IPS DF 4.7 (cell line): Measurements from ENCODE around the gene LBX1.
"Not testable (repeated sequence)": the region's sequence is repeated elsewhere in the genome, so short reads cannot be mapped to it uniquely, and the experiment has no call there.

ENCODE experiments used
- DNase-seq: peaks from one replicate; pipeline ENCODE4 v3.0.0-alpha.2; 2013; ENCODE audit warnings: low spot score; ENCODE audit errors: extremely low read depth

LBX1 gene

DNA sequence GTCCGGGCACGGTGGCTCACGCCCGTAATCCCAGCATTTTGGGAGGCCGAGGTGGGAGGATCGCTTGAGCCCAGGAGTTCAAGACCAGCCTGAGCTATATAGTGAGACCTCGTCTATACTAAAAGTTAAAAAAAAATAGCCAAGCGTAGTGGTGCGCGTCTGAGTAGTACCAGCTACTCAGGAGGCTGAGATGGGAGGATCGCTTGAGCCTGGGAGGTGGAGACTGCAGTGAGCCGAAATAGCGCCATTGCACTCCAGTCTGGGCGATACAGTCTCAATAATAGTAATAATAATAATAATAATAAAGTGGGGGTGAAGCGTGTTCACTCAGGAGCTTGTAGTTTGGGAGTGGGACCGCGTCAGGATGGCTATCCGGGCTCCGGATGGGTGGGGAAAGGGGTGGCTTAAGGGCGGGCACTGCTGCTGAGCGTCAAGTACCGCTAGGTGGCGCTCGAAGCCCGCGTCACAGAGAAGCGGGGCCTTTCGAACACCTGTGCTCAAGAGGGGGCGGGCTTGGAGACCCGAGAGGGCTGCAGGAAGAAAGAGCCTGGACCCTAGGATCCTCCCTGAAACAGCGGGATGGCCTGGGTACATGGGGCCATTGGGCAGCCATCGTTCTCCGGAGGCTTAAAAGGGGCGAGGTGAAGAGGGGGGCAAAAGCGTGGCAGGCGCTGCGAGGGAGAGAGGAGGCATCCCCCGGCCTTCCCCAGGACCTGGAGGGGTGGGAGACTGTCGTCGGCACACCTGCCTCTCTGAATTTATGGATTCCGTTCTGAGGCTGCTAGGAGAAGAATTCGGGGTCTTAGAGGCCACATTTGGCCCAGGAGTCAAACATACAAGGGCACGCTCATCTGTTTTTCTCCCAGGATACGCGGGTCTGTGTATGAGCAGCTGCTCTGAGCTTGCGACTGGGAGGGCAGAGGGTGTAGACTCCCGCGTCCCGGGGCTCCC, 14.5 kb downstream of the LBX1 start:
- DNase-seq: no peak

DNA sequence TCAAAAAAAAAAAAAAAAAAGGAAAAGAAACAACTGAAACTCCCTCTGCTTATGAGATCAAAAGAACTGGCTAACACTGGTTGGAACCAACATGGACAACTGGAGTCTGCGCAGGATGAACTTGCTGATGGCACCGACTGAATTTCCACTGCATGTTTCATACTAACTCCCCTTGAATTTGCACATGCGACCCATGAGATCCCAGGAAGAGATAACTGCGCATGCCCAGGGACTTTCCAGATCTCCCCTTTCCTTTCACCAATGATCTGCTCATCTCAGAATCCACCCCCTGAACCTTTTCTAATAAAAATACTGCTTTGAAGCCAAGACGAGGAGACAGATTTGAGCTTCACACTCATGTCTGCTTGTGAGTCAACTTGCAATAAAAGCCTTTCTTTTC, 20.7 kb downstream of the LBX1 start:
- DNase-seq: no peak

DNA sequence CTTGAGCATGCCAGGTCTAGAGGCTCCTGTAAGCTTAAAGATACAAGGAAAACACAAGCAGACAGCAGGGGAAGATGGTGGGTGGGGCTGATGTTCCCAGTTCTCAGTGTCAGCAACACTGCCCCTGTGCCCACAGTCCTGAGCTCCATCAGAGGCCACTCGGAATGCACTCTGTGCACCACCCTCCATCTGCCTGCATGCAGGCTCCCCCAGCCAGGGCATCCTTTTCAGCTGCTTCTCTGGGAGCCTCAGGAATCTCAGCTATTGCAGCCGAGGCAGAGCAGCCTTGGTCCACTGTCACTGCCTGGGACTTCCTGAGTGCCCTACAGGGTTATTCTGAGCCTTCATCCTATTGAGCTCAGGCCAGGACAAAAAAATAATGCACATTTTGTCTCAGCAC, 22.2 kb downstream of the LBX1 start:
- DNase-seq: no peak

DNA sequence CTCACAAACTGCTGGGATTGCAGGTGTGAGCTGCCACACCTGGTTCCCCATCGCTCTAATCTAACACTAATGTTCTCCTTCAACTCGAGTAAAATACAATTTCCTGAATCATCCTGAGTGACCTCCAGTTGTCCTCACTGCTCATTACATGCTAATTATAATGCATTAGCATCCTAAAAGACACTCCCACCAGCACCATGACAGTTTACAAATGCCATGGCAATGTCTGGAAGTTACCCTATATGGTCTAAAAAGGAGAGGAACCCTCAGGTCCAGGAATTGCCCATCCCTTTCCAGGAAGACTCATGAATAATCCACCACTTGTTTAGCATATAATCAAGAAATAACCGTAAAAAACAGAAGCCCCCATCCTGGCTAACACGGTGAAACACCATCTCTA, 26.6 kb downstream of the LBX1 start:
- DNase-seq: not testable (repeated sequence)

DNA sequence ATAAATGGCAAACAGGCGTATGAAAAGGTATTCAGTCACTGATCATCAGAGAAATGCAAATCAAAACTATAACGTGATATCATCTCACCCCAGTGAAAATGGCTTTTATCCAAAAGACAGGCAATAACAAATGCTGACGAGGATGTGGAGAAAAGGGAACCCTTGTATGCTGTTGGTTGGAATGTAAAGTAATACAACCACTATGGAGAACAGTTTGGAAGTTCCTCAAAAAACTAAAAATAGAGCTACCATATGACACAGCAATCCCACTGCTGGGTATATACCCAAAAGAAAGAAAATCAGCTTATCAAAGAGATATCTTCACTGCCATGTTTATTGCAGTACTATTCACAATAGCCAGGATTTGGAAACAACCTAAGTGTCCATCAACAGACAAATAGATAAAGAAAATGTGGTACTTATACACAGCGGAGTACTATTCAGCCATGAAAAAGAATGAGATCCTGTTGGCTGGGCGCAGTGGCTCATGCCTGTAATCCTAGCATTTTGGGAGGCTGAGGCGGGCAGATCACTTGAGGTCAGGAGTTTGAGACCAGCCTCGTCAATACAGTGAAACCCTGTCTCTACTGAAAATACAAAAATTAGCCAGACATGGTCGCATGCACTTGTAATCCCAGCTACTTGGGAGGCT, 30.8 kb downstream of the LBX1 start:
- DNase-seq: not testable (repeated sequence)

DNA sequence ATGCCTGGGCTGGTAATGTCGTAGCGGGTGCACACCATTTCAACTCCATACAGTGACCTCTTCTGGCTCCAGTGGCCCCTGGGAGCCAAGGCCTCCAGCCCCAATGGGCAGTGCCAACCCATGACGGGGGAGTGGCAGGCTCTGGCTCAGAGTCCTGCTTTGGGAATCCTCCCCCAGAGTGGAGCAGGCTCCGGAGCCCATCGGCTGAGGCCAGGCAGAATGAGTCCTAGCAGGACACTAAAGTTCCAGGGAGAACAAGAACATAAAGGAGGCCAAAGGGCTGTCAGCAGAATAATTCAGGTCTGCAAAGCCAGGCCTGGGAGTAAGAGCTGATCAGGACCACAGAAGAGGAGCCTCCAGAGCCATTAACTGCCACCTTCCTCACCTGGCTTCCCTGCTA, 33.3 kb downstream of the LBX1 start:
- no peak for DNase-seq

DNA sequence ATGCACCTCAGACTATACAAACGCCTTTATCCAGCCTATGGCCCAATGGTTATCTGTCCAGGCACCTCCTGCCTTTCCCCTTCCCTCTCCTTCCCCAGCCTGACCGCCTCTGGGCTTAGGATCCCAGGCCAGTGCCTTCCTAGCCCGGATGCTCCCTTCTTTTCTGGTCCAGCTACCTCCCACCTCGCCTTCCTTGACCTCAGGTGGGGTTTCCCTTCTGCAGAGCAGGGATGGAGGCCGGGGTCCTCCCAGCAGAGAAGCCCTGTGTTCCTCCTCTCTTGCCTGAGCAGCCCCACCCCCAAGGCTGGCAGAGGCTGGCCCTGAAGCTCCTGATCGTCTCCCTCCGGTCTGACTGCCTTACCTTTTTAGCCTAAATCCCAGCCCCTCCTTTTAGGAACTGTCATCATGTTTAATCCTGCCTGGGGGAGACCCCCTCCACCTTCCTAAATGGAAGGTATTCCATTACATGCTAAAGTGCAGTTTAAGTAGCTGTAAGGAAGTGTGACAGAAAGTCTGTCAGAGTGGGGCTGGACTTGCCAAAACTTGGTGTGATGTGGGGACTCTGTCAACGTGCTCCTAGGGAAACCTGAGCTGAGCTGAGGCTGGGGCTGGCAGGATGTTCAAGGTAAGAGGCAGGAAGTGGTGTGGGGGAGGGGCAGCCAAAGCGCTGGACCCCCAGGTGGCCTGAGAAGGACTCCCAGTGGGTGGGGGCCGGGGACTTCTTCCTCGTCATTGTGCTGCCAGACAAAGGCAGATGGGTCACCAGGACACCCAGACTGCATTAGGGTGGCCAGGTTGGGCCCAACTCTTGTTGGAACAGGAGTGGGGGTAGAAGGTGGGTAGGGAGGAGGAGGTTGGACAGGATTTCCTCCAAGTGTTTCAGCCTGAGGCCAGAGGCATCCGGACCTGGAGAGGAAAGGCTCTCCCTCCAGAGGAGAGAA, 39.5 kb downstream of the LBX1 start:
- no peak for DNase-seq

DNA sequence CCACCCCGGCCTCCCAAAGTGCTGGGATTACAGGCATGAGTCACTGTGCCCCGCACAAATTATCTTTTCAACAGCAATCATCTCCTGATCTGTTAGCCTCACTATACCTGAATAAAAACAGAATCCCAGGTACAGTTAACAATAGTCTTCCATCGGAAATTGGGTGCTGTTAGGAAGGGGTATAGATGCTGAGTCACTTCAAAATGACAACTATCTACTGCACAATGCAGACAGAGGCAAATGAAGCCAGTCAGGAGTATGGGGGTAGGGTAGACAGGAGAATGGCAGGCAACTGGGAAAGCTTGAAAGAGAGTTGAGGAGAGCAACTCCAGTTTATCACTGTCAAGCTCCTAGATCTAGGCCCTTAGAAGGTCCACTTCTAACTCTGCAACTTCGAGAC, 40.3 kb downstream of the LBX1 start:
- DNase-seq: no peak

DNA sequence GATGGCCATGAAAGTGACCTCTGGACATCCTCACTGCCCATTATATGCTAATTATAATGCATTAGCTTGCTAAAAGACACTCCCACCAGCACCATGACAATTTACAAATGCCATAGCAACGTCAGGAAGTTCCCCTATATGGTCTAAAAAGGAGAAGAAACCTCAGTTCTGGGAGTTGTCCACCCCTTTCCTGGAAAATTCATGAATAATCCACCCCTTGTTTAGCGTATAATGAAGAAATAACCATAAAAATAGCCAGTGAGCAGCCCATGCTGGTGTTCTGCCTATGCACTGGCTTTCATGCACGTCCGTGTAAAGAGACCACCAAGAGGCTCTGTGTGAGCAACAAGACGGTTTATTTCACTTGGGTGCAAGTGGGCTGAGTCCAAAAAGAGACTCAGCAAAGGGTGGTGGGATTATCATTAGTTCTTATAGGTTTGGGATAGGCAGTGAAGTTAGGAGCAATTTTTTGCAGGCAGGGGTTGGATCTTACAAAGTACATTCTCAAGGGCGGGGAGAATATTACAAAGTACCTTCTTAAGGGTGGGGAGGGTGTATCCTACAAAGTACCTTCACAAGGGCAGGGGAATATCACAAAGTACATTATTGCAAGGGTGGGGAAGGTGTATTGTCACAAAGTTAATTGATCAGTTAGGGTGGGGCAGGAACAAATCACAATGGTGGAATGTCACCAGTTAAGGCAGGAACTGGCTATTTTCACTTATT, 45.6 kb downstream of the LBX1 start:
- DNase-seq: no peak

DNA sequence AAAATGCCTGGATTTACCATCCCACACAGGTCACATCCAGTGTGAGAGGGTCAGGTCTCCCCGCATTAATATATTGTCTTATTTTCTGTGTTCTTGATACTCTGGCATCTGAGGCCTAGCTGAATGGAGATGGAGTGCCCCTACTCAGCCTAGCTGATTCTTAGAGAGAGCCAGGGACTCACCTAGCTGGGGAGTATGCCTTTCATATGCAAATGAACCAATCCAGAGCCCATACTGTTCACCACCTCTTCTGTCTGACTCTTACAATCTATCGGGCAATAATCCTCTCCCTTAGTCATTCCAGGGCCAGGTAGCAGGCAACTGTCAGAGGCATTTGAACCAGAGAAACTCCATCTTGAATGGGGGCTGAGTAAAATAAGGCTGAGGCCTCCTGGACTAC, 46.3 kb downstream of the LBX1 start:
- no peak for DNase-seq
